ENCODE results near the gene NOS1AP. TPM values are rescaled to one million over a fixed set of nuclear protein-coding genes. Genes with fewer than 3 reads are reported as not detected.

NOS1AP gene
- total RNA-seq, 1 experiment from 2014 or later: 5.3 TPM

GRCh38 chr1:162222014-162222413 lies 152.5 kb downstream of the NOS1AP start:
- no TSS peak for BruUV-seq (replicated peaks)
- Histone ChIP-seq H3K9me3 (ENCODE audit: control insufficient read depth in 1 of 2, insufficient read depth in 1 of 2, low read depth in 1 of 2, low read length in 2 of 2) (no peaks in the 10 kb centered on the region), H3K27ac (ENCODE audit: low read depth, low read length) (no peak overlapping the region), H2AFZ (ENCODE audit: low read depth, low read length, poor library complexity, severe bottlenecking) (no peak overlapping the region), H3K79me2 (ENCODE audit: insufficient read depth, low read length) (no peaks in the 10 kb centered on the region), H3K27me3 (ENCODE audit: insufficient read depth, low read length) (no peaks in the 10 kb centered on the region), H3K4me2 (ENCODE audit: low read length) (no peak overlapping the region), H3K4me3 (replicated peaks in 1 of 2; ENCODE audit: low read depth in 1 of 2, low read length in 2 of 2) (no peak overlapping the region), H3K9ac (ENCODE audit: low read length) (no peak overlapping the region), H3K36me3 (ENCODE audit: control insufficient read depth in 1 of 2, insufficient read depth in 2 of 2, low read length in 2 of 2) (no peaks in the 10 kb centered on the region), H3K9me2 (ENCODE audit: insufficient read depth) (no peaks in the 10 kb centered on the region), H4K20me1 (ENCODE audit: insufficient read depth) (no peaks in the 10 kb centered on the region), H3K4me1 (ENCODE audit: control insufficient read depth in 1 of 2, insufficient read depth in 2 of 2, low read length in 2 of 2) (peaks cover 0 to 48% of the 10 kb centered on the region in 2 experiments; a peak in 2 of 4 replicates)
- CTCF ChIA-PET: interaction anchor here (1.6 kb wide), 1 partner anchor 166 kb away, joined by 3 read pairs; no protein-coding TSS in a partner anchor
- TF ChIP-seq REST (IDR thresholded peaks at IDR 0.05; ENCODE audit: low read depth) (no peak), ATF3 (IDR thresholded peaks at IDR 0.05) (no peak), SP1 (IDR thresholded peaks at IDR 0.05; ENCODE audit: low read depth) (no peak), JUND (IDR thresholded peaks at IDR 0.05) (no peak), ZBTB33 (IDR thresholded peaks at IDR 0.05; ENCODE audit: extremely low read depth, insufficient replicate concordance, low read length) (no peak), CTCF (IDR thresholded peaks at IDR 0.05 in 2 of 3, conservative IDR thresholded peaks at IDR 0.05 in 1 of 3; ENCODE audit: borderline replicate concordance in 1 of 3, insufficient read depth in 1 of 3, low read depth in 2 of 3, low read length in 2 of 3) (no peak), TCF7L2 (IDR thresholded peaks at IDR 0.05; ENCODE audit: borderline replicate concordance, extremely low read depth, insufficient read depth, insufficient read length) (no peak), EGR1 (IDR thresholded peaks at IDR 0.05; ENCODE audit: low read depth) (no peak), ZFX (IDR thresholded peaks at IDR 0.05) (no peak)
- intact Hi-C loops (cut with micrococcal nuclease): no loop called here
- RAD21 ChIA-PET (ENCODE audit: low non-redundant PET in 1 of 2, low total read pairs in 2 of 2, uncharacterized antibody in 2 of 2, unreplicated experiment in 2 of 2): no interaction called here
- DNase-seq (ENCODE audit: low read depth, low spot score): no peak
- ATAC-seq: no peak
- POLR2A ChIA-PET: no interaction called here
